GM19397 (cell line): ENCODE data around the gene NEBL.
"Not testable (repeated sequence)": the region's sequence is repeated elsewhere in the genome, so short reads cannot be mapped to it uniquely, and the experiment has no call there.

Source experiments
- ATAC-seq: cut with Tn5 transposase; IDR thresholded peaks from one replicate; pipeline ENCODE4 v1.9.1; 2021; ENCODE audit warnings: mild to moderate bottlenecking, moderate library complexity; ENCODE audit not compliant: unreplicated experiment

The NEBL gene, protein sequence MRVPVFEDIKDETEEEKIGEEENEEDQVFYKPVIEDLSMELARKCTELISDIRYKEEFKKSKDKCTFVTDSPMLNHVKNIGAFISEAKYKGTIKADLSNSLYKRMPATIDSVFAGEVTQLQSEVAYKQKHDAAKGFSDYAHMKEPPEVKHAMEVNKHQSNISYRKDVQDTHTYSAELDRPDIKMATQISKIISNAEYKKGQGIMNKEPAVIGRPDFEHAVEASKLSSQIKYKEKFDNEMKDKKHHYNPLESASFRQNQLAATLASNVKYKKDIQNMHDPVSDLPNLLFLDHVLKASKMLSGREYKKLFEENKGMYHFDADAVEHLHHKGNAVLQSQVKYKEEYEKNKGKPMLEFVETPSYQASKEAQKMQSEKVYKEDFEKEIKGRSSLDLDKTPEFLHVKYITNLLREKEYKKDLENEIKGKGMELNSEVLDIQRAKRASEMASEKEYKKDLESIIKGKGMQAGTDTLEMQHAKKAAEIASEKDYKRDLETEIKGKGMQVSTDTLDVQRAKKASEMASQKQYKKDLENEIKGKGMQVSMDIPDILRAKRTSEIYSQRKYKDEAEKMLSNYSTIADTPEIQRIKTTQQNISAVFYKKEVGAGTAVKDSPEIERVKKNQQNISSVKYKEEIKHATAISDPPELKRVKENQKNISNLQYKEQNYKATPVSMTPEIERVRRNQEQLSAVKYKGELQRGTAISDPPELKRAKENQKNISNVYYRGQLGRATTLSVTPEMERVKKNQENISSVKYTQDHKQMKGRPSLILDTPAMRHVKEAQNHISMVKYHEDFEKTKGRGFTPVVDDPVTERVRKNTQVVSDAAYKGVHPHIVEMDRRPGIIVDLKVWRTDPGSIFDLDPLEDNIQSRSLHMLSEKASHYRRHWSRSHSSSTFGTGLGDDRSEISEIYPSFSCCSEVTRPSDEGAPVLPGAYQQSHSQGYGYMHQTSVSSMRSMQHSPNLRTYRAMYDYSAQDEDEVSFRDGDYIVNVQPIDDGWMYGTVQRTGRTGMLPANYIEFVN

GRCh38 chr10:20897146-20897825 lies at the start of gene NEBL:
TSS of gene NEBL (minus strand) at chr10:20897311. CDS start at chr10:20897205, 106 bp downstream.
- ATAC-seq: no peak

DNA sequence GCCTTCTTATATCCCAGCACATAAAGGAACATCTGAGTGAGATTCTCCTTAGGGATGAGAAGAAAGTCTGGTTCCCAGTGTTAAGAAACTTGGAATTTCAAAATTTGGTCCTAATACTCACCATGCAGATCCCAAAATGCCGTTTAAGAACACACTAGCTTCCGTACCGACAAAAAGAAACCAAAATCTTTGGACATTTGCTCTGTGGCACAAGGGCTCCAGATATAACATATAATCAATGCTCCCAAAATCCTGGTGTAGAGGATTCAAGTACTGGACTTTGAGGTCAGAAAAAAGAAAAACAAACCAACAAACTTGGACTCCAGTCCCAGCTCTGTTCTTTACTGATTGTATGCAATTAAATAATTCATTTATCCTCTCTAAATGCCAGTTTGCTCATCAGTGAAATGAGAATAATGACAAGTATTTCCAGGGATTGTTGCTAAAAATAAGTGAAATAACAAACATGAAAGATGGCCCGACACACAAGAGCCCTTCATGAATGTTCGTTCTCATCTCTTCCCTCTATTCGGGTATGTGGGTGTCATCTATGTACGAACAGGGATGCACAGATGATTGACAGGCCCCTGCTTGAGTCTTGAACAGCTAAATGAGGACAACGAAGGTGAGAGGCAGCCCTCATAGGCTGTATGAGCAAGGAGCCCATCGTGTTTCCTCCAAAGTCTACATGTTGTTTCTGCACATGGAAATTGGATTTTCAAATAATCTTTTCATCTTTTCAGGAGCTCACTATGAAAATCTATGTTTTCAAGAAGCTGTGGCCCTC lies 48.6 kb upstream of the NEBL start:
- ATAC-seq: no peak

- ATAC-seq: no peak
These were observed 47.8 kb upstream of the NEBL start for GRCh38 chr10:20944789-20945502.

DNA sequence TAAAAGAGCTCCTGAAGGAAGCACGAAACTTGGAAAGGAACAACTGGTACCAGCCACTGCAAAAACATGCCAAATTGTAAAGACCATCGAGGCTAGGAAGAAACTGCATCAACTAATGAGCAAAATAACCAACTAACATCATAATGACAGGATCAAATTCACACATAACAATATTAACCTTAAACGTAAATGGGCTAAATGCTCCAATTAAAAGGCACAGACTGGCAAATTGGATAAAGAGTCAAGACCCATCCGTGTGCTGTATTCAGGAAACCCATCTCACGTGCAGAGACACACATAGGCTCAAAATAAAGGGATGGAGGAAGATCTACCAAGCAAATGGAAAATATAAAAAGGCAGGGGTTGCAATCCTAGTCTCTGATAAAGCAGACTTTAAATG lies 42.3 kb upstream of the NEBL start:
- not testable (repeated sequence) for ATAC-seq

- ATAC-seq: no peak
These were observed 39.3 kb upstream of the NEBL start for GRCh38 chr10:20936396-20936795.

- no peak for ATAC-seq
These were observed 38.8 kb upstream of the NEBL start for GRCh38 chr10:20935931-20936330.

- ATAC-seq: no peak
These were observed 38.2 kb upstream of the NEBL start for GRCh38 chr10:20935301-20935700.

GRCh38 chr10:20933705-20934104 lies 36.6 kb upstream of the NEBL start:
- ATAC-seq: no peak

GRCh38 chr10:20932606-20933126 lies 35.6 kb upstream of the NEBL start:
- no peak for ATAC-seq

DNA sequence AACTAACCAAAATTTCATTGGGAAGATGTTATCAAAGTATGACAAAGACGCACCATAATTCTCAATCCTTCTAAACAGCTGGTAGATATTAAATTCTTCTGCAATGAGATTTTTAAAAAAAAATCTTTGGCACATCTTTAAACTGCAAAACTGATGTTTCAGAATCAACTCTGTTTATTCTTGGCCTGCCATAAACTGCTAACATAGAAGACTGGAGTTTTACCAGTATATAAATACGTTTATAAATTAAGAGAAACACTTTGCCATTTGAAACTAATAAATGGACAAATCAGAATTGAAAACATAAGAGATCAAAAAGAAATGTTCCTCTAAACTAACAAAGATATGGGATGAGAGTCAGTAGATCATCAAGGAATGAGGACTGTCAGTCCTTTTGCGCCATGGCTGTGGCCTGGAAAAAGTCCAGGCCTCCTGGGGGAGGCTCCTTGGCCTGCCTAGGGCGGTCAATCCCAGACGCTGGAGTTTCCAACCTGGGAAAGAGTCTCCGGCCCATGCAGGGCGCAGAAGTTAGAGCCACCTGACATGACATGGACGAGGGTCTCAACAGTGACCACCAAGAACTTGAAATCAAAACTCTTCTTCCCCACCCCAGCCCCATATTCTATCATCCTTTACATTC lies 34.2 kb upstream of the NEBL start:
- ATAC-seq: no peak

DNA sequence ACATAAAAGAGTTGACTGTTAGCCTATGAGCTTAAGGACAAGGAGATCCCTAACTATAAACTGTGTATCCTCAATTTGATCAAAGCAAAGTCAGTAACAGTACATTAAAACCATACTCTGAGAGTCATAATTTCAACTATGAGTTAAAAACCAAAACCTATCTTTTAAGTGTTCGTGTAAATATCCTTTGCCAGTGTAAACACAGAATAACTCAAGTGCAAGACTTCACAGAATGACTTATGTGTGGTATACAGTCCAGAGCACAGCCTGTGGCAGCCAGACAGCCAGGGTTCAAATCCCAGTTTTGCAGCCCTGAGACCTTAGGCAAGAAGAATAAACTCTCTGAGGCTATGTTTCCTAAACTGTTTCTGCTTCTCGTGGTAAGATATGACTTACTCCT lies 30.3 kb upstream of the NEBL start:
- ATAC-seq: no peak

GRCh38 chr10:20922451-20922850 lies 25.3 kb upstream of the NEBL start:
- no peak for ATAC-seq

DNA sequence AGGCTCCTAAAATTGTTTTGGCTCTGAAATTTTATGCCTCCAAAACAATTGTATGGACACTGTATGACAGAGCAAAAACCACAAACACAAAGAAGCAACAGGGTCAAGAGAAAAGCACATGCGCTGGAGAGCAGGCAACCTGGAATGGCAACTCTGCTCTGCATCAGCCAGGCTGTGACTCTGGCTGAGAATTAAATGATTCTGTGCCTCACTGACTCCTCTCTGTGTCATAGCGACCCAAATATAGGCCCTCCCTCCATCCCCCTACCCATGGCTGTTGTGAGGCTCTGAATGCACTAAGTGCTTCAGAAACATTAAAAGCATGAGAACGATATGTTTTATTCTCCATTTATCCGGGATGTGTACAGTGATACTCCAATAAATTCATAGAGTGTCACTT lies 24.9 kb upstream of the NEBL start:
- ATAC-seq: no peak

DNA sequence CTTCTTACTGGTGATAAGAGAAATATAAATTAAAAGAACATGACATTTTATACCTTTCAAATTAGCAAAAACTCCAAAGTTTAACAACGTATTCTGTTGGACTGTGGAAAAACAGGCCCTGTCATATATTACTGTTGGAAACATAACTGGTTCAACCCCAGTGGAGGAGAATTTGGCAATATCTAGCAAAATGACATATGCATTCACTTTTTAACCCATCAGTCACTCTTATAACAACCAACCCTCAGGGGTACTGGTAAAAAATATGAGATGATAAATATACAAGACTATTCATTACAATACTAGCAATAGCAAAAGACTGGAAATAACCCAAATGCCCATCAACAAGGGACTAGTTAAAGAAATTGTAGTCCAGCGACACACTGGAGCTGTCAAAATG lies 22.9 kb upstream of the NEBL start:
- ATAC-seq: no peak

DNA sequence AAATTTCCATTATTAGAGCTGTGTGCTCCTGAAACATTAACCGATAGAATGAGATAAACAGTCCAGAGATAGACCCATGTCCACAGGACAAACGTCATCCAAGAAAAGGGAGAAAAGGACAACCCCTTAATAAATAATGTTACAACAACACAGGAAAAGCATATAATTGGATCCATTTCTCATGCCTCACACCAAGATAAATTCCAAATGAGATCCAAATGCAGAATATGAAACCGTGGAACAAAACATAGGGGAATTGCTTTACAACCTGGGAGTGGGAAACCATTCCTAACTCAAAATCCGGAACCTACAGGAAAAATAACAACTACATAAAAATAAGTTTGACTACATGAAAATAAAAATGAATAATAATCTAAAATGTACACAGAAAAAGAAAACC lies 22.4 kb upstream of the NEBL start:
- no peak for ATAC-seq

GRCh38 chr10:20916976-20917375 lies 19.9 kb upstream of the NEBL start:
- no peak for ATAC-seq

DNA sequence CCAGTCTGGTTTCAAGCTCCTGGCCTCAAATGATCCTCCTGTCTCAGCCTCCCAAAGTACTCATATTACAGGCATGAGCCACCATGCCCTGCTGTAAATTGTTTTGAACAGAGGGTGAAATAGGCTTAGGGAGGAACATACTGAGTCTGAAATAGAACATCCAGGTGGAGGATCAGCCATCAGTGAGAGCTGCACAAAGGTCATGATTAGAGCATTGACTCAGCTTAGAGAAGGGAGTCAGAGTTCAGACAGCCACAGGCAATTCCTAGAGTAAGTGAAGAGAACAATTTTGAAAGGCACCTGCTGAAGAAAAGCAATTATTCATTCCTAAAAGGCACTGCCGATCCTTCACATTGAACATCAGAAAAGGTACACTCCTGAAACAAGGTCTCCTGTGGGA lies 15.9 kb upstream of the NEBL start:
- ATAC-seq: no peak

DNA sequence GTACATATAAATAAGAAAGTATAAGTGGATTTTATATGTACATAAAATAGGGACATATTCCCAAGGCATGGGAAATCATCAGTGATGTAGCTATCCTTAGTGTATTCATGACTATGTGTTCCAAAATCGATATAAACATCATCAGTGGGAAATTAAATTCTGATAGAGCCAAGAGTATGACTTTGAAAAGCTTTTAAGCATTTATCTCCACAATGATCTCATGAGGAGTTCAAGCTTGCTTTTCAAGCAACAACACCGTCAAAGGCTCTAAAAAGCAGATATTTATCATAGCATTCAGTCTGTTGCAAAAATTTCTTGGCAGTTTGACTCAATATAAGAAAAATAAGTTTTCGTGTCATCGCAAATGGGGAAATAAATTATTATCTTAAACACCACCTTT lies 14.5 kb upstream of the NEBL start:
- ATAC-seq: no peak

- no peak for ATAC-seq
These were observed 12.7 kb upstream of the NEBL start for GRCh38 chr10:20909801-20910200.
